Right forelimb (tissue), 1 donor: ENCODE data around the gene WFDC5.
A peak's percentile ranks its signal among the peaks of the same experiment; 100 is the strongest.

Experiments
- DNase-seq: peaks from one replicate; pipeline ENCODE4 v3.0.0-alpha.2; 2018

WFDC5 gene

DNA sequence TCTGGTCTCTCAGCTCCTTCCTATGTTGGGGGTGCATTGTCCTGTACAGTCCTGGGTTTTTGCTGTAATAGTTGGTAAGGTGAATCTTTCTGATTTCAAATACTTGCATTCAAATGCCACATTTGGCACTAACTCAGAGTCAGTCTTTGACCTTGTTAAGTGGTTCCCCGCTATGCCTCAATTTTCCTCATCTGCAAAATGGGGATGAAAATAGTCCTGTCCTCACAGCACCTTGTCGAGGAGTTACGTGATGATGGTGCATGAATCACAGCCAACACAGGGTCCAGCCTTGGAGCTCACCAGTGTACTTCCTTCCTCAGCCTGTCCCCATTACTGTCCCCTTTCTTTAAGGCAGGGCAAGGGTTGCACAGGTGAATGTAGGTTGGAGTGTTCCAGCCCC, 1.1 kb downstream of the WFDC5 start:
- DNase-seq: no peak

DNA sequence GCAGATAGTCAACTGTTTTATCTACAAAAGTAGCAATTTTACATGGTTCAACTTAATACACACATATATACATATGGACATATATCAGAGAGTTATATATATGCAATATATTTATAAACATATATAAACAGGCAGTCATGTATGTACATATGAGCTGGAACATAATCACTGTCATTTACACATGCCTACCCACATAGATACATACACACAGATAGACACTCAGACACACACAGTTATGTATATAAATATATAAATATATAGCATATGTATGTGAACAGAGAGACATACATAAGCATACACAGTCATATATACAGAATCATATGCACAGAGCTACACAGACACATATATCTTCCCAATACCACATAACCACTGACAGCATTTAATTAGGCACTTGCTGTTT, 2.2 kb downstream of the WFDC5 start:
- no peak for DNase-seq

DNA sequence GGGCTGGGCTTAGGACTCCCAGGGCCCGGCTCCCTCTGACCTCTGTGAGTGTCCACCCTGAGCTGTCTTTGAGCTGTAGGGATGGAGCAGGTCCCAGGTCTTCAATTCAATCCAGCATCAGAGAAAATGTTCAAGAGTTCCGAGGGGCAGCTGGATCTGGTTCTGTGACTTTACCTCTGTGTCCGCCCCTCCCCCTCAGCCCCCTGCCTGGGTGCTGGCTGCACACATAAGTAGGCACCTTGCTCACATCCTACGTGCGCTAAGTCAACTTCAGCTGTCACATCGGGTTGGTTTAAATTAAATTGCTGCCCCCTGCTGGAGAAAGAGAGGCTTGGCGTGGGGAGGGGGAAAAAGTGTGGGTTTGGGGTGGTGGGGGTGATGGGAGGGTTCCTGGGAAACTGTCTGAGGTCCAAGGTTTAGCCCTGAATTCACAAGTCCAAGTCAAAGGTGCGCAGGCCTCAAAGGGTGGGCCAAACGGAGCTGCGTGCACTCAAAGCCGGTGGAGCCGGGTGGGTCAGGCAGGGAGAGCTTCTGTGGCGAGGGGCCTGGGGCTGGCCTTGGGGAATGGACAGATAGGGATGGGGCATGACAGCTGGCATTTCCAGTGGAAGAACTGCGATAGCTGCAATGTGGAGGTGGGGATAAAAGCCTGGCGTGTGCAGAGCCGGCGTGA, 3.0 kb downstream of the WFDC5 start:
- no peak for DNase-seq

DNA sequence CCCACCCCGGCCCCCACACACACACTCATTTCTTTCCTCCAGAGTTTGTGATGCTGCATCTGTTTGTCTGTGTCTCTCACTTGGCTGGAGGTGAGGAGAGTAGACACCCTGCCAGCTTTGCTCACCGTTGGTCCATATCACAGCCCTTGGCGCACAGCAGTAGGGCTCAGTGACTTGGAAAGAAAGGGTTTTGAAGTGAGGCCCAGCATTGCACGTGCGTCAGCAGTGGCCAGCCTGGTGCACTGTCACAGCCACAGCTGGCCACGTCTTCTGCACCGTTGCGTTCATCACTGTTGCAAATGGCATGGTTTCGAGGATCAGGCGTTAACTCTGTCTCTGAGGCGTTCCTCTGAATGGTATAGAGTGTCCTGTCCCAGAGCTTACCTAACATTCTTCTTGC, 3.7 kb downstream of the WFDC5 start:
- DNase-seq: no peak

DNA sequence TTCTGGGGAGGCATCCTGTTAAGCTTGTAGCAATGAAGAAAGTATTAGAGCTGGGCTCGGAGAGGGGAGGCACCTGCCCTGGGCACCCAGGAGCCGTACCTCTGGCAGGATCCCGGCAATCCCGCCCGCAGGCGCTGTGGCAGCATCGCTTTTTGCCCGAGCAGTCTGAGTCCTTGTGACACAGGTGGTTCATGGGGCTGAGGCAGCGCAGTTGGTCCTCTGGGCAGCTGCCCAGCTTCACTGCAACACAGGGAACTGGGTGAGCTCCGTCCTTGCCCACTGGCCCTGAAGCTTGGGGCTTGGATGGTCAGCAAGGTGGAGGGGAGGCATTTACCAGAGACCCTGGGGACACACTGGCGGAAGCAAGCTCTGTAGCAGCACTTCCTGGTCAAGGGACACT, 4.7 kb downstream of the WFDC5 start:
- DNase-seq: no peak

DNA sequence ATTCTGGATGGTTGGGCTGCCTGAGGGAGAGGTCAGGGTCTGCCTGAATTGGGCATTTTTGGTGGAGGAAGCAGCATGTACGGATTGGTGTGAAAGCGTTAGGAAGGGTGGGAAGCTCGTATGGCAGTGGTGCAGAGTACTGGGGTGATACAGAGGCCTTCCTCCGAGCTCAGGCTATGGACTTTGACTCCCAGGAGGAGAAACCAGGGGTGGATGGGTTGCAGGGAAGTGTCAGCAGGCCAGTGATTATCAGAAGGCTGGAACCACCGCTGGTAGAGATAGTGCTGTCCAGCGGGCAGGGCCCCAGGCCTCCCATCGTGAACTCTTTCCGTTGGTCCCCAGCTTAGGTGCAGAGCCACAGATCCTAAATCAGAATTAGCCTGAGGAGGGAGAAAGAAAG, 5.3 kb downstream of the WFDC5 start:
- DNase-seq: no peak

DNA sequence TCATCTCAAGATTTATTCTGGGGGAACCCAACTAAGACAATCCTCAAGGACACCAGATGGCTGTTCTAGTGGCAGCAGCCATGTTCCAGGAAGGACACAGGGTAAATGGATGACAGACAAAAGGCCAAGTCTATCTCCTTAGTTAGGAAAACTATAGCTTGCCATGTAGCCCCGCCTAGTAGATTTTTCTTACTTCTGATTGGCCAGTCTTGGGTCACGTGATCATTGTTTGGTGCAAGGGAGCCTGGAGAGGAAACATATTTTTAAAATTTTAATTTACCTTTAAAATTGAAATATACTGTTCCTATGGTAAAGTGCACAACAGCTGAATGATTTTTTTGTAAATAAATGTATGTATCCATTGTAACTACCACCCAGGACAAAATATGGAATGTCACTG, 9.7 kb downstream of the WFDC5 start:
- no peak for DNase-seq

DNA sequence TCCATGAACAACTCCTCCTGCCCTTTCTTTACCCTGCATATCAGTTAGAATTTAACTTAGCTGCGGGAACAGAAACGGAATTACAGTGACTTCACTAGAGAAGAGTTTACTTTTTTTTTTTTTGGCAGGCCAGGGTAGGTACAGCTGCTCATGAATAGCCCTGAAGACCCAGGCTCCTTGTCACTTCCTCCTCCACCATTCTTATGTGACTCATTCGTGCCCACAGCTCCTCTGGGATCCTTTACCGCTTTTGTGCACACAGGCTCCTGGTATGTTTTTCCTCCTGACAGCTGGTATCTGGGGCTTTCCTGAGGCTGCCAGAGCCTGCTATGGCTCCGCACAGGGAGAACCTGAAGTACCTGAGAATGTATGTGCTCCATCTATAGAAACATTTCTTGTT, 10.2 kb downstream of the WFDC5 start:
- no peak for DNase-seq

DNA sequence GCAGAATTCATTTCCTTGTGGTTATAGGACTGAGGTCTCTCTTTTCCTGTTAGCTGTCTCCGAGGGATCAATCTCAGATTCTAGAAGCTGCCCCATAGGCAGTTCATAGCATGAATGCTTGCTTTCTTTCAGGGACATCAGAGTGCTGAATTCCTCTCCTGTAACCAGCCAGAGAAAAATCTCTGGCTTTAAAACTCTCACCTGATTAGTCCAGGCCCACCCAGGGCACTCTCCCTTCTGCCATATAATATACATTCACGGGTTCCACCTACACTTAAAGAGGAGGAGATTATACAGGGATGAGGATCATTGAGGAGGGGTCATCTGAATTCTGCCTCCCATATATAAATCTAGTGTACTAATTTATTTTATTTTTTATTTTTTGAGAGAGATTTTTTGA, 11.9 kb downstream of the WFDC5 start:
- no peak for DNase-seq

DNA sequence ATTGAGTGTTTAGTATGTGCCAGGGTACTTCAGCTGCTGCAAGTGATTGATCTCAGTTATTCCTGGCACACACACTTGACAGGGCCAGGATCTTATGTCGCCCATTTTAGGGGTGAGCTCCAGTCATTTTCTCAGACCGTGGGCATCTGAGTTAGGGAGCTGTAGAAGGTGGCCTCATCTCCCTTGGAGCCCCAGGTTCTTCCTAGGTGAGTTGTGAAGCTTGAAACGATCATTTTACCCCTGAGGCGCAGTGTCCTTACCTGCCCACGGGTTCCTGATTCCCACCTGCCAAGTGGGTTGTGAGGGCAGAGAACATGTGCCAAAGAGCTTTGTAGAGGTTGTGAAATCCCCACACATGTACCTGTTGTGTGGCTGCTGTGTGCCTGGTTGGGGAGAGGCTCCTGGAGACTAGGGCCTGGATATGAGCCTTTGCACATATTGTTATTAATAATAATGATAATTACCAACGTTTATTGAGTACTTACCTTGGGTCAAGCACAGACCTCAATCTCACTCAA, 13.6 kb downstream of the WFDC5 start:
- no peak for DNase-seq

DNA sequence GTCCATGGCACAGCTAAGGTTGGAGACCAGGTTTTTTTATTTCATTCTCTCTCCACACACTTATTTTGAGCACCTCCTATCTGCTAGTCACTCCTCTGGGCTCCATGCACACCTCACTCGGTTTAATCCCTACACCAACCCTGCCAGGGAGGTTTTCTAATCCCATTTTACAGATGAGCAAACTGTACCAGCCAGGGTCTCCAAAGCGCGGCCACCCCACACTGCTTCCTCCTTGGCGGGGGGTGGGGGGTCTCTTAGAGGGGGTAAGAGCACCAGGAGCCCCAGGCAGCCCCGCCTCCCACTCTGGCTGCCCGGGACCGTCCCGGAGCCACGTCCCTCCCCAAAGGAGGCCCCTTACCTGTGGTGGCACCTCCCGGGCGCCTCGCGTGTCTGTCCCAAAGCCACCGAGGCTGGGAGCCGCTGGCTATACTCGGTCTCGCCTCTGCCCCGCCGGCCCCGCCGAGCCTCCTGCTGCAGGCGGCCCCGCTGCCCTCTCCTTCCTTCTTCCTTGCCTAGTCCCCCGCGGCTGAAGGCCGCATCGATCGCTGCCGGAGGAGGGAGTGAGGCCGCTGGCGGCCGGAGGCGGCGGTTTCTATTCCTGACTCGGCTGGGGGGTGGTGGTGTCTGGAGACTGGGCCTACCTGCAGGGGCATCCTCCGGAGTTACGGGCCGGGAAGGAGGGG, 14.3 kb downstream of the WFDC5 start, which contains the start of gene KCNS1:
Gene KCNS1 (minus strand): TSS at position 565 of the 683 bp plus-strand sequence. CDS start 1,891 bp downstream, outside the sequence.
- DNase-seq: no peak

DNA sequence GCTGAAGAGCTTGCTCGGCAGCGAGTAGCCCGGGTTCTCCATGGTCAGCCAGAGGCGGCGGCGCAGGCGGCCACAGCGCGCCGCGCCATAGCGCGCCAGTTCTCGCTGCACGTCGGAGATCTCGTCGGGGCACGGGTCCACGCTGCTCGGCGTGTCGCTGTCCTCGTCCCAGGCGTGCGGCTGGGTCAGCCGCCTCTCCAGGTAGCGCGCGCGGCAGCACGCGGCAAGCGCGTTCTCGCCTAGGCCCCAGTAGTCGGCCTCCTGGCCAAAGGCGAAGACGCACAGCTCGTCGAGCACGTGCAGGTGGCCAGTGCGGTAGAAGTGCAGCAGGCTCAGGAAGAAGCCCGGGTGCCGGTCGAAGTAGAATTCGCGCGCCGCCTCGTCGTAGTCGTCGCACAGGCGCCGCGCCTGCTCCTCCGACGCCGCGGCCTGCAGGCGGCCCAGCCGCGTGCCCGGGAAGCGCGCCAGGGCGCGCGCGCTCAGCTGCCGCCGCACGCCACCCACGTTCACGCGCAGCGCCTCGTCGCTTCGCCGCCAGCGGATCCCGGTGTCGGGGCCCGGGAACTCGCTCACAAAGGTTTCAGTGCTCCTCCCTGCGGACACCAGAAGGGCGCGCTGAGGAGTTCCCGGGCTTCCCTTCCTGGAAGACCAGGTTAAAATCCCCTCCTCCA, 16.7 kb downstream of the WFDC5 start:
- DNase-seq: no peak

DNA sequence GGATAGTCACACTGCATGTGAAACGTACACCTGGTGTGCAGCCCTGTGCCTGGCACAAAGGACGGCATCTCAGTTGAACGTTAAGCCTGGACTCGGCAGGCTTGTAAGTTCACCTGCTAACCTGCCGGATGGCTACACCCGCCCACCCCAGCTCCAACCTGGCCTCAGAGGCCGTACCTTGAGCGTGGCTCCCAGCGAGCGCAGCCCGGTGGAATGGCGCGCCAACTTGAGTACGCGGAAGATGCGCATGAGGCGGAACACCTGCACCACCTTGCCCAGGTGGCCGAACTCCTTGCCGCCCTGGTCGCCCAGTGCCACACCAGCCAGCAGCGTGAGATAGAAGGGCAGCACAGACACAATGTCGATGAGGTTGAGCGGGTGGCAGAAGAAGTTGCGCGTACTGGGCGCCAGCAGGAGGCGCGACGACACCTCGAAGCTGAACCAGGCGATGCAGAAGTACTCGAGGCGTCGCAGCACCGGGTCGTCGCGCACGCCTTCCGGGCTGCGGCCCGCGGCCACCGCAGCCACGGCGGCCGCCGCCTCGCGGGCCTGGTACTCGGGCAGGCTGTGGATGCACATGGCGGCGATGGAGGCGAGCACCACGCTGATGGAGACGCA, 17.4 kb downstream of the WFDC5 start:
- DNase-seq: no peak

DNA sequence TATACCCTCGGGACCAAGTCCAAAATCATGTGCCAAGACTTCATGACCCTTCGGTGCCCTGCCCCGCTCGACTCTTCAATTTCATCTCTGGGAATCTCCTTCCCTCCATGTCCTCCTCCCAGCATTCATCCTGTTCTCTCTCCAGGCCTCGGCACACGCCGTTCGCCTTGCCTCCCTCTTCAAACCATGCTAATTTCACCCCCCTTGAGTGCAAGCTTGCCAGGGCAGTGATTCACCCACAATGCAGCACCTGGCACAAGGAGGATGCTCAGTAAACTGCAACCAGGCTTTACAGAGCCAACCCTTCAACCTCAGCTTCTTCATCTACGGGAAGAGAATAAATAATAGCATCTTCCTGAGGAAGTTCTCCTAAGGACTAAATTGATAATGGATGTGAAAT, 18.2 kb downstream of the WFDC5 start:
- no peak for DNase-seq

DNA sequence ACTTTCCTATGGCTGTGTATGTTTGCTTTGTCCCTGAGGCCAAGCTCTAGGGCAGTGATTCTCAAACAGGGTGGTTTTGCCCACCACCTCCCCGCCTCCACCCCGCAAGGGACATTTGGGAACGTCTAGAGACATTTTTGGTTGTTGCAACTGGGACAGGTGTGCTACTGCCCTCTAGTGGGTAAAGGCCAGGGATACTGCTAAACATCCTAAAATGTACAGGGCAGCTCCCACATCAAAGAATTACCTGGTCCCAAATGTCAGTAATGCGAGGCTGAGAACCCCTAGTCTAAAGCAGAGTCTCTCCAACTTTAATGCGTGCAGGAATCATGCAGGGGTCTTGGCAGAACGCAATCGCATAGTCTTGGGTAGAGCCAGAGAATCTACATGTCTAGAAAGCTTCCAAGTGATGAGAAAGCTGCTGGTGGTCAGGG, 19.2 kb downstream of the WFDC5 start:
- peak; percentile 74 for DNase-seq

DNA sequence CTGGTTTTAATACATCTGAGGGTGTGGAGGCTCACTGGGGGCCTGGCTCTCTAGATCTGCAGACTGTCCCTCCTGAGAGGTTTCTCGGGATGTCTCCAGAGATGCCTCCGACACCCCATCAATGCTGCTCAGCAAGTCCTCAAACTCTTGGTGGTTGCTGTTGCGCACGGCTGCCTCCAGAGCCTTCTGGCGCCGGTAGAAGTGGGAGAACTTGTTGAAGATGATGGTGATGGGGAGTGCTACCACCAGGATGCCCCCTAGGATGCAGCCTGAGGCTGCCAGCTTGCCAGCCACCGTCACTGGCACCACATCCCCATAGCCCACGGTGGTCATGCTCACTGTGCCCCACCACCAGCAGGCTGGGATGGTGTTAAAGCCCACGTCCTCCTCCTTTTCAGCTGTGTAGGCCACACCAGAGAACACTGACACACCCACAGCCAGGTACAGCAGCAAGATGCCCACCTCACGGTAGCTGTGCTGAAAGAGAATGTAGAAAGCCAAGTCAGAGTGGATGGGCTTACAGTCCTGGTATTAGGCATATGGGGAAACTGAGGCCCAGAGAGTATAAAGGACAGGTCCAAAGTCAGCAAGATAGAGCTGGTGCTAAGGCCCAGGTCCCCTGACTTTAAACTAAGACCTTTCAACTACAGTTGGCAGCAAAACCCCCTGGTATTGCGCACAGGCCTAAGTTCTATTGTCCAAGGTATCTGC, 20.0 kb downstream of the WFDC5 start:
- no peak for DNase-seq

DNA sequence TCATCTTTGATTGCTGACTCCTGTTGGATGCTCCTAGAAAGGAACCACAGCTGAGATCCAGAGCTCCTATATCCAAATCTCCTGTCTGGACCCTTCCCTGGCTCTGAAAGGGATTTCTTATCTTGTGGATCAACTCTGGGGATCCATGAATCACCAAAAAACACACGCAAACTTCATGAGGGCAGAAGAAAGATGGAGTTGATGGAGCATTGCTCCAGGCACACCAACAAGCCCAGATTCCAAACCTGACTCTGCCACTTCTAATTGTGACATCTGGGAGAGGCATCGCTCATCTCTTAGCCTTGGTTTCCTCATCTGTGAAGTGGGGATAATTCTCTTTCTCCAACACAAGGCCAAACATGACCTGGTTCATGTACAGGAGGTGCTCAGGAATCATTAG, 20.8 kb downstream of the WFDC5 start:
- DNase-seq: no peak

DNA sequence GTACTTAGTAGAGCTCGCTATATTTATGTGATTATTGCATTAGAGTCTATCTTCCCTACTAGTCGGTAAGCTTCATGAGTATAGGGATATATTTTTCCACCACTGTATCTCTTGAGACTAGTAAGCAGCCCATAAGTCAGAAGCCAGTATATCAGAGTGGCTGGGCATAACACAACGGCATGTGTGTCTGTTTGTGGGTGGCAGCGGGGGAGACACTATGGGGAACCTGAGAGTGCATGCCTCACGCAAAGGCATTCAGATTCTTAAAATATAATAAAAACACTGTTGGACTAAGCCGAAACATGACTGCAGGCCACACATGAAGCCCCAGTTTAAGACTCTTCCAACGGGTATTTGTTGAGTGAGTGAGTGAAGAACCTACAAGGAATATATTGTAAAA, 22.1 kb downstream of the WFDC5 start:
- DNase-seq: no peak

DNA sequence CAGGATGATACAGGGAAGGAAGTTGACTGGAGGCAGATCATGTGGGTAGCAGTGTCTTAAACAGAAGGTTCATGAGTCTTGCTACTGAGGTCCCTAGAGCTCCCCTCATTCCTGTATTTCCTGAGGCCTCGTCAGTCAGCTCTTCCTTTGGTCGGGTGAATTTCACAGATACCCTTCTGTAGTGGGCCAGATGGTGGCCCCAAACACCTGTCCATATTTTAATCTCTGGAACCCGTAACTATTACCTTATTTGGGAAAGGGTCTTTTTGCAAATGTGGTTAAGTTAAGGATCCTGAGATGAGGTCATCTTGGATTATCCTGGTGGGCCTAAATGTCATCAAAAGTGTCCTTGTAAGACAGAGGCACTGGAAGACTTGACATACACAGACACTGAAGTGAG, 23.6 kb downstream of the WFDC5 start:
- no peak for DNase-seq

DNA sequence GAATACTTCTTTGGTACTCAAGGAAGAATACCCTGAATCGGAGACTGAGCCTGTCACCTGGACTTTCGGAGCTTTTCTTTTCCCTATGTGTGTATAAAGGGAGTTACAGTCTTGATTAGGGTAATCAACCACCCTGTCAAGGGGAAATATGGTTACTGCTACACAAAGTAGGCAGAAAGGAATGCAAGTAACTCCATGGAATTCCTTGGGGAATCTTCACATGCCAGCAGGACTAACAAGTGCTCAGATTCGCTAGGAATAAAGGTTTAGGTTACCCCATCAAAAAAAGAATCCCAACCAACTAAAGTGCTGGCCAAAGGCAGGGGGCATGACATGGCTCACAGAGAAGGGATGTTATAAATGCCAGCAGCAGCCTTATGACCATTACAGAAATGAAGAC, 24.5 kb downstream of the WFDC5 start:
- no peak for DNase-seq

DNA sequence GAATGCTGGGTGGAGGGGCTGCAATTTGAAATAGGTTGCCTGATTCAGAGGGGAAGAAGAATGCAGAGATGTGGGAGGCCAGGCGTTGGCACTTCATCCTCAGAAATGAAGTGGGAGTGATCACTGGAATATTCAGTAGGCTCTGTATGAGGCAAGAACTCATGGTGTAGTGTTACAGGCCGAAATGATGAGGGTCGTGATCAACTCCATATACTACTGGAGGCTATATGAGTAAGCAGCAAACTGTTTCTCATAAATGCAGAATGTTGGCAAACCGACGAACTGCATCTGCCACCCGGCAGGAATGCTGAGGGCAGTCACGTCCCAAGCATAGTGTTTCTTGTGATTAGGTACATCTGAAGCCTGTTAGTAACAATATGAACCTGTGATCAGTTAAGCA, 26.7 kb downstream of the WFDC5 start:
- DNase-seq: no peak

DNA sequence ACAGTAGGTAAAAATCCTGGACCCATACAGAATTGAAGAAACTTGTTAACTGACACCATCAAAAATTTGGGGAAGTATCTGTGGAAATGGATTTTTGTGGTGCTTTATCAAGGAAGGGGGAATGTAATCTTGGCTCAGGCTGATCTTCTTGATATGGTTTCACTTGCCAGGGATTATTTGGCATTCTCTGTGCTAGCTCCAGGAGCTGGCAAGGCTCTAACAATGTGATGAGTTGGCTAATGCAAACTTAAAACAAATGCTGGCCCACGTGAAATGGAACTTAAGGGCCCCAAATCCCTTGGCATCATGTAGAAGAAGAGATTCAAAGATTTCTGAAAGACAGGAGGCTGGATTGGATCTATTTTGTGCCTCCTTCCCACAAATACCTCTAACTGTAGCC, 27.2 kb downstream of the WFDC5 start:
- DNase-seq: no peak
